Amniotic epithelial cell (primary cell): ENCODE results near the gene INPP5F.
"Not testable (repeated sequence)": the region's sequence is repeated elsewhere in the genome, so short reads cannot be mapped to it uniquely, and the experiment has no call there.

Experiments
- DNase-seq: peaks from one replicate; pipeline ENCODE4 v3.0.0-alpha.2; 2010; ENCODE audit warnings: low read depth

The INPP5F gene

DNA sequence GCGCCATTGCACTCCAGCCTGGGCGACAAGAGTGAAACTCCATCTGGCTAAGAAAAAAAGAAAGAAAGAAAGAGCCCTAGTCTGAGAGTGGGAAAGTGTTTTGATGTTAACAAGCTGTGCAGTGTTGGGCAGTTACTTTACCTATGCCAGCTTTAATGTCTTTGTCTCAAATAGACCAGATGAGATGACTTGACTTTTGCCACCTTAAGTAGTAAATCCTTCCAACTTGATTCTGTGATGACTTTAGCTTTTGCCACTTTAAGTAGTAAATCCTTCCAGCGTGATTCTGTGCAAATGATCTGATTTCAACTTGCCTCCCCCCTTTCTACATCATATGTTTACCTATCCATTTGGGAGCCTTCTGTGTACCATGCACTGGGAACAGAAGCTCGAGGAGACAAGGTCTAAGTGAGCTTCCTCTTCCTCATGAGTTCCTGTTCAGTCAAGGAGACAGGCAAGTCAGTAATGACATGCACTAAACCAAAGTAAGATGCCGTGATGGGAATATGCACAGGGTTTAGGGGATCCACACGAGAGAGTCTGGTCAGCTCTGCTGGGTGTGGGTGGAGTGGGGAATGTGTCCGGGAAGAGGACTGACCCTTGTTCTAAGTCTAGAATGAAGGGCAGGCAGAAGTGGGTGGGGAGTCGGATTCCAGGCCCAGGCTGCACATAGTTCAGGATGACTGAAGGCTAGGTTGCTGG lies 17.2 kb downstream of the INPP5F start:
- DNase-seq, result peak; percentile 34

DNA sequence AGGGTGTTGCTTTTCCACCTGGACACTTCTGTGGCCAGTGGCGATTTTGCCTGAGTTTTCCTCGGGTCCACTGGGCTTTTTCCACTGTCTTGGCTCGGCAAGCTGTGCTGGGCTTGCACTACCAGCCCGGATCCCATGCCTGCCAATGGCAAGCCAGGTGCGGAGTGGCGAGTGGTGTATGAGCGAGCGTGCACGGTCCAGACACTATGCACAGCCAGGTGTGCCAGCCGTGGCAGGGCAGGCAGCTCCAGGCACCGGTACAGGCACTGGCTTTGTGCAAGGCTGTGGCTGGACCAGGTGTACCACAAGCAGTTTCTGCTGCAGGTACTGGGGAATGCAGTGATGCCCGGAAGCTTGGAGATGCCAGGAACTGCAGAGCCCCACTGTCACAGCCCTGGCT lies 22.1 kb downstream of the INPP5F start:
- DNase-seq, result no peak

DNA sequence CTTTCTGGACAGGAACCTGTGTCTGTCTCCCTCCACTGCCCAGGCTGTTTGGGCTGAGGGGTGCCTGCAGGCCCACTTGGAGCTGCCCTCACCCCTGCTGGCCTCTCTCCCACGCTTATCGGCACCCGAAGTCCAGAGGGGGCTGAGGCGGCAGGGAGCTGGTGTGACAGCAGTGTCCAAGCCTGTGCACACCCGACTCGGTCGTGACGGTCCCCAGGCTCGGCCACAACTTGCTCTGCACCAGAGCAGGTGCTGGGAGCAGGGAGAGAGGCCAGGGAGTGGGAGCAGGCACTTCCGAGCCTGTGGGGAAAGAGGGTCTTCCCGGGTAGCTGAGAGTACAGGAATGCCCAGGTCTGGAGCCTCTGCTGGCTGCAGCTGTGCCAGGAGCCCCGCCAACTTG lies 23.0 kb downstream of the INPP5F start:
- DNase-seq, result no peak

DNA sequence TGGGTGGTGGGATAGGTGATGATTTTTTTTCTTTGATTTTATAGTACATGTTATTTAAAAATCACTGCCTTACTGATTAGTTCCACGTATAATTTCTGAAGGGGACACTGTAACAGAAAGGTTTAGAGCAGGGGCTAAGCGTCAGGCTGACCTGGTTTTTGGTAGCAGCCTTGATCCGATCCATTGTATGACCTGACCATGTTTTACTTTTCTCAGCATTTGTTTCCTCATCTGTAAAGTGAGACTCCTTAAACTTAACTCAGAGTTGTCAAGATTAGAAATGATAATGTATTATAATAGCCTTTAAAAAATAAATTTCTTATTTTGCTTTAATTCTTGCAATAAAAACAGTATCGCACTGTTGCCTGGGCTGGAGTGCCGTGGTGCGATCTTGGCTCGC lies 23.6 kb downstream of the INPP5F start:
- no peak for DNase-seq

DNA sequence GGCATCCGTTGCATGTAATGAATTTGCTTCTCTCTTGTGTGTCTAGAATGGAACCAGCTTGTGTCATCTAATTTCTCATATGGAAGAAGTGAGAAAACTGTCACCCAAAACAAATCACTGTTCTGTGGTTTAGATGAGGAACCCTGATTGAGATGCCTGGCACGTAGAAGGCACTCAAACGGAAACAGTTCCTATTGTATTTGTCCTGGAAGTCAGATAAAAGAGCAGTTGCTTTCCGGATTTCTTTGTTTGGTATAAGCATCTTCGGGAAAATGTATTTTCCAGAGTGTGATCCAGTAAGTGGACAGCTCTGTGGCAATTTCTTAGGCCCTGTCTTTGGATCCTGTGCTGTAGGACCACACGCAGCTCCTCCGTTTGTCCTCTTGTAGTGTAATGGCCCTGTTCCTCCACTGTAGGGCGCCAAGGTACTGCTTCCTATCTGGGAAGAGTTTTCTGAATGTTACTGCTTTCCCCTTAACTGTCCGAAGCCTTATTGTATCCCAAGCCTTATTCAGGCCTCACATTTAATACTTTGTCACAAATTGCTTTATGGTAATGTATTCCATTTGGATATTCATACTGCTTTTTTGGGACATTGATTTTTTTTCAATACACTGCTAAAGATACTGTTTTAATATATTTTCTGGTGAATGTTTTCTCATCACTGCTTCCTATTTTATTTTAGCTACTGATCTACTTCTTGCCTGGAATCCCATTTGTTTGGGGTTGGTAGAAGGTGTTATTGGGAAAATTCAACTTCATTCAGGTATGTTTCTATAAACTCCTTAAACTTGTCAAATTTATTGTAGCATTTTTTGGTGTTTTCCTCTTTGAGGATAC lies 24.8 kb downstream of the INPP5F start:
- DNase-seq, result peak; percentile 74

DNA sequence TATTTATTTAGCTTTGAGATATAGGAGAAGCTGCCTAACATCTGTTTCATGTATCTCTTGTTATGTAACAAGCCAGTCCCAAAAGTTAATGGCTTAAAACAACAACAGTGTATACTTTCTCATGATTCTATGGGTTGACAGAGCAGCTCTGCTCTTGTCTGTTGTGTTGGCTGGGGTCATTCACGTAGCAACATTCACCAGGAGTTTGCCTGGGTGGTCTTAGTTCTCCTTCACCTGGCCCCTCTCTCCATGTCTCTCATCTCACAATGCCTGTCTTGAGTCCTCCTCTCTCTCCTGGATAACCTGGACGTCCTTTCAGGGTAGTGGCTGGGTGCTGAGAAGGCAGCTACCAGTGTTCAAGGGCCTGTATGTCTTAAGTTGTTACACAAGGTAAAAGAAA lies 27.5 kb downstream of the INPP5F start:
- no peak for DNase-seq

DNA sequence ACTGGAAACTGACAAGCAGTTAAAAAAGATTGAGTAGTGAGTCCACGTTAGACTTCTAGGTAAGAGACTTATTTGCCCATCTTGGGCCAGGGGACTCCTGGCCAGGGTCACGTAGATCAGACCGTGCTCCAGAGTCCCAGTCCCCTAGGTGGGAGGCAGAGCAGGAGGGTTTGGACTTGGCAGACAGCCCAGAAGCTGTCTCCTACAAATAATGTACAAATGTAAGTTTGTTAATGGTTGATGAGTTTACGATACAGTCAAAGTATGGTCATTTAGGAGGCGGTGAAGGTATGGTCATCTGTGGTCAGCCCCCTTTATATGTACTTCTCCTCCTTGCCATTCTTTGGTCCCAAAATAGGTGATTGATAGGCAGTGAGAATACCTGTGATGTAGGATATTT lies 28.2 kb downstream of the INPP5F start:
- DNase-seq, result no peak

DNA sequence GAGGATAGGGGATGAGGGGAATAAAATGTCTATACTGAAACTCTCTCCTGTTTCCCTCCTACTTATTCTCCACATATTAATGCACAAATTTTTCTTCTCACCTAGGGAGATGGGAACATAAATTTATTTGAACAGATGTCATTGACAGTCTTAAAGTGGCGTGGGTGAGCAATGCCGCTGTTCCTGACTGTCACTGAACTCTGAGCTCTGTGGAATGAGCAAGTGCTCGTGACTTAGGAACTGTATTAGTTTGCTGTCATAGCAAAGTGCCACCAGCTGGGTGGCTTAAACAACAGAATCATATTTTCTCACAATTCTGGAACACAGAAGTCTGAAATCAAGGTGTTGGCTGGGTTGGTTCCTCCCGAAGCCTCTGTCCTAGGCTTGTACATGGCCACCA lies 29.1 kb downstream of the INPP5F start:
- no peak for DNase-seq

DNA sequence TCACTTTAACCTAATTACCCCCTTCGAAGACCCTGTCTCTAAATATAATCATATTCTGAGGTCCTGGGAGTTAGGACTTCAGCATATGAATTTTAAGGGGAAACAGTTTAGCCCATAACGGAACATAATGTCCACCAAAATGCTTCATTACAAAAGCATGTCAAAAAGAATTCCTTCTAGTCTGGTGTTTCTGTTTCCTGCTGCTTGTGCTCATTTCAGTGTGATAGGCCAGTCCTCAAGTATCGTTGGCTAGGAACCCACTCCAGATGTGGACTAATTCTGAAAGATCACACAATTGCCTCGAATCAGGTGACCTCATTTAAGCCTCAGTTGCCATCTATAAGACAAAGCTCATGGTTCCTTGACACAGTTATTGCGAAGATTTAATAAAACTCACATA lies 29.6 kb downstream of the INPP5F start:
- peak; percentile 16 for DNase-seq

DNA sequence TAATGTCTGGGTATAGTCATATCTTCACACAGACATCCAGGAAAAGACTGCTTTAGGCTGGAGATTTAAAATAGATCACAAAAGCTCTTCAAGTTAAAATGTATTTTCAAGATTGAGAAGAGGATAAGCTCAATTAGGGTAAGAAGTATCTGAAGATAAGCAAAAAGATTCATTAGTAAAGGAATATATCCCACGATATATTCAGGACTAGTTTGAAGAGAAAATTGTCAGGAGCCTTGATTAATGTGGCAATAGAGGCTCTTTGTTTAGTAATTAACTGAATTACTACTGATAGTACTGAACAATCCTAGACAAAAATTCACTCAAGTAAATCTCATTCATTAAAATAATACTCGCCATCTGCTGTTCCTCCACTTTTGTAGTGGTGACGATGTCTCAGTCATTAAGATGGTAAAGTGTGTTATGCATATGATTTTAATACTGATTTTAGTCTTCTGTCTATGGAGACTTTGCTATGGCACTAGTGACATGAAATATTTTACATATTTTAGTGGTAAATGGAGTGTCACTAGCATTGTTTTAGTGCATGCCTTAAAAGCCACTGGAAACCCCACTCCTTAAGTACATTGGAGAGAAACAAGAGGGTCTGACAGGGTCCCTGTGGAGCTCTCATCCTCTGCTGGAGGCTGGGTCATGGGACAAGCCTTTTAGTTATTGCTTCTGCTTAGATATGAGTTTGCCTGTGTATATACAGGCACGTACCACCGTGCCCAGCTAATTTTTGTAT lies 32.8 kb downstream of the INPP5F start:
- DNase-seq, result no peak

DNA sequence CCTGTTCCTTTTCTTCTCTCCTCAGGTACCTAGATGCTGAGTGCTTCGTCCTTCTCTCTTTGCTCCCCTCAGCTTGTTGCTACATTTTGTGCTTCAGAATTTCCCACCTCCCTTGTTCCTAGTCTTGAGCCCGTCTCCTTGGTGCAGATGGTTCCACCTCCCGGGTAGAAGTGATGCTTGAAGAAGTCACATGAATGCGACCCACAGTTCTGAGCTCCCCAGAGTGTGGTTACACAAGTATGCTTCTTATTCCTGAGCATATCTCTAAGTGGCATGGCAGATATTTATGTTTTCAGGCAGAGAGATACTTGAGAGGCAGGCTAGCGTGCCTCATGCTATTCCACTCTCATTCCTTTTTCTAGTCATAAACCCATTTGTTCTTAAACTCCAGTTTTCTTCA lies 34.0 kb downstream of the INPP5F start:
- DNase-seq, result peak; percentile 86

DNA sequence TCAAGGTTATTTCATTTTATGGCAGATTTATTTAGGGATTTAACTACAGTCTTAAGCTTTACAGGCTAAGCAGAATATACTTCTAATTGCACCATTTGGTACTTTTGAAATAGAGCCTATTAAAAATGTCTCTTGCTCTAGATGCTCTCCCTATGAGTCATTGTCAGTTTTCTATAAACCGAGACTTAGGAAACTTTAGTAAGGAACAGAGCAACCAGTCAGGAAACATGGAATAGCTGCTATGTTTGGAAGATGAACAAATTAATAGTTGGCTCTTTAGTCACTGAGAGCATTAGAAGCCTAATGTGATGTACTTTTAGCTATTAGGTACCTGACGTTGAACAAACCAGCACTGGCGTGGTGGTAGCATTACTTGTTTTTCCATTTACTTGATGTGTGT lies 35.3 kb downstream of the INPP5F start:
- DNase-seq, result peak; percentile 91

DNA sequence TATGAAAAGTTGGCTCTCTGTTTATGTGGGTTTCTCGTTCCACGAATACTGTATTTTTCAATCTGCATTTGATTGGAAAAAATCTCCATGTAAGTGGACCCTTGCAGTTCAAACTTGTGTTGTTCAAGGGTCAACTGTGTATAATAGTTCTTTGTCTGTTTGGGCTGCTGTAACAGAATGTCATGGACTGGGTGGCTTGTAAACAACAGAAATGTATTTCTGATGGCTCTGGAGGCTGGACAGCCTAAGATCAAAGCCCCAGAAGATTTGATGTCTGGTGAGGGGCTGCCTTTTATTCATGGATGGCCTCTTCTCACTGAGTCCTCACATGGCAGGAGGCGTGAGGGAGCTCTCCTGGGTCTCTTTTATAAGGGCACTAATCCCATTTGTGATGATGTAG lies 36.2 kb downstream of the INPP5F start:
- no peak for DNase-seq

DNA sequence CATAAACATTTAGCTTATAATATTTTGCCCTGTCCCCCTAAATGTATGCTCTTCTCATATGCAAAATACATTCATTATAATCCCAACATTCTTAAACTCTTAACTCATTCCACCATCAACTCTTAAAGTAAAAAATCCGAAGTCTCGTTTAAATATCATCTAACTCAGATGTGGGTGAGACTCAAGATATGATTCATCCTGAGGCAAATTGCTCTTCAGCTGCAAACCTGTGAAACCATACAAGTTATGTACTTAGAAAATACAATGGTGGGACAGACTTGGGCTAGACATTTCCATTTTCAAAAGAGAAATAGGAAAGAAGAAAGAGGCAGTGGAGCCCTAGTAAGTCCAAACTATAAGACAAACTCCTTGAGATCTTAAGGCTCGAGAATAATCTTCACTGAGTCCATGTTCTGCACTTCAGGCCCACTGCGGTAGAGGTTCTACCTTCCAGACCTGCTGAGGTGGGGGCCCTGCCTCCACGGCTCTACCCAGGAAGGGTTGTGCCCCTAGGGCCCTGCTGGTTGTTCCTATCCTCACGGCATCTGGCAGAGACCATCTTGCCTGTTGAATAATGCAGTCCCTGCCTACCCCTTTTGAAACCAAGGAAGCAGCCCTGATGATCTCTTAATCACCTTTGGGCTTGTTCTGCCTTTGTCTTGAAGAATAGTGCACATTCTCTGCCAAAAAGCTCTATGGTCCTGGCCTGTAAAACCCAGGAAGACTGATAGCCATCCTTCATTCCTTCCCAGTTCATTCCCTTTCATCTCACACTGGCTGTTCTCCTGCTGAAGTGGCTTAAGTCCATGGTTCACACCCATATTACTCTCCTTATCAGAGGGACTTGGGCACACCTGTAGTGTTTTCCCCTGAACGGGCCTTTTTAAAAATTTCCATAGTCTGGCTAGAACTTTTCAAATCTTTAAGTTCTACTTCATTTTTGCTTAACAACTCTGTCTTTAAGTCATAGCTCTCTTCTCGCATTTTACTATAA lies 37.3 kb downstream of the INPP5F start:
- peak; percentile 18 for DNase-seq

DNA sequence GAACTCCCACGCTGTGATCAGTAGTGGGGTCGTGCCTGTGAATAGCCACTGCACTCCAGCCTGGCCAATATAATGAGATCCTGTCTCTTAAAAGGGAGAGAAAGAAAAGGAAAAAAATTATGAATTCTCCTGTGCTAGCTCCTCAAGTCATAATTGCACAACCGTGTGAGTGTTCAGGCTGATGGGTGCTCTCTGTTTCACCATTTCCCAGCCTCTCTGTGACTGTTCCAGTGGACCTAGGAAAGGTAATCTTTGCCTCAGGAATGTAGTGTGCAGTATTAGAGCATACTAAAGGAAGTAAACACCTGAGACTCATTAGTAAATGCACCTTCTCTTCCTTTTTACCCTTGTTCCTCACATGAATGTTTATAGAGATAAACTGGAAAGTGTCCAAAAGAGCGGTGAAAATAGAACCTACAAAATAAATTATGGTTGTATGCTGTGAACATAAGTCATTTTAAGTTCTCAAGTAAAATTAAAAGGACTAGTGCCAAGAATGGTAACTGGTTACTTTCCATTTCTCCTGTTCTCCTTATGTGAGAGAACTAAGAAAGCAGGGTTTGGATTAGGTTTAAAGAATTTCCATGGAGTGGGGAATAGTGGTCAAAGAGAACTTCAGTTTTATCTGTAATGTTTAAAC lies 42.7 kb downstream of the INPP5F start:
- peak; percentile 76 for DNase-seq

DNA sequence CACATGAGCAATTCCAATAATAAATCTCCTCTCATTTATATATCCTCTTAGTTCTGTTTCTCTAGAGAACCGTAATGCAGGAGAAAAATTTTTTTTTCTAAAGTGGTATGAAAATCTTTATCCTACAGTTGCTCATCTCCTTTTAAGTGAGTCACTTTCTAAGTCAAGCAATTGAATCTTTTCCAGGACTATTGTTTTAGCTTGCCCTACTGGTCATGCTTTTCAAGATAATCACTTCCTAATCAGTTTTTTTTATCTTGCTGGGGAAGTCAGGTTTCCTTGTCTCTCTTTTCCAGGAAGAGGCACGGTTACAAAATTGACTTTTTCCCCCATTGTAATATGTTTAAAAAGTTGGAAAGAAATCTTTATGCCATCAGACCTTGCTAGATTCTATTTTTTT lies 44.0 kb downstream of the INPP5F start:
- peak; percentile 65 for DNase-seq

DNA sequence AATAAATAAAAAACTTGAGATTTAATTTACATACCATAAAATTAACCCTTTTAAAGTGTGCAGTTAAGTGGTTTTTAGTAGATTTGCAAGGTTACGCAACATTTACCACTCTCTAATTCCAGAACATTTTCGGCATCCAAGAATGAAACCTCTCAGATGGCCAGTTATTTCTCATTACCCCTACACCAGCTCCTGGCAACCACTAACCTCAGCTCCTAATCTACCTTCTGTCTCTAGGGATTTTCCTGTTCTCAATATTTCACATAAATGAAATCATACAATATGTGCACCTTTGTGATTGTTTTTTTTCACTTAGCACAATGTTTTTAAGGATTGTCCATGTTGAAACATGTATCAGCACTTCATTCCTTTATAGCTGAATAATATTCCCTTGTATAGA lies 45.1 kb downstream of the INPP5F start:
- peak; percentile 62 for DNase-seq

DNA sequence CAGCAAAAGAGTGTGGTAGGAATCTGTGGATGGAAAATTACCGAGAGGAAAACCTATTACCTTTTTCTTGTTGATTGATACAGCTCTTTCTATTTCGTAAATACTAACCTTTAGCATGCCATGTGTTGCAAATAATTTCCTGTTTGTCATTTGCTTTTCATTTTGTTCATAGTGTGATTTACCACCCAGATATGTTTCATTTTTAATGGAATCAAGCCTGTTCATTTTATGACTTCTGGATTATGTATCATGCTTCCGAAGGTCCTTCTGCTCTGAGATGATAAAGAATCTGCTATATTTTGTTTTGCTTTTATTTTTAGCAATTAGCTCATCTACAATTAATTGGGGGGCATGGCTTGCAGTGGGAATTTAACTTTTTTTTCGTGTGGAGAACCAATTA lies 46.5 kb downstream of the INPP5F start:
- no peak for DNase-seq

DNA sequence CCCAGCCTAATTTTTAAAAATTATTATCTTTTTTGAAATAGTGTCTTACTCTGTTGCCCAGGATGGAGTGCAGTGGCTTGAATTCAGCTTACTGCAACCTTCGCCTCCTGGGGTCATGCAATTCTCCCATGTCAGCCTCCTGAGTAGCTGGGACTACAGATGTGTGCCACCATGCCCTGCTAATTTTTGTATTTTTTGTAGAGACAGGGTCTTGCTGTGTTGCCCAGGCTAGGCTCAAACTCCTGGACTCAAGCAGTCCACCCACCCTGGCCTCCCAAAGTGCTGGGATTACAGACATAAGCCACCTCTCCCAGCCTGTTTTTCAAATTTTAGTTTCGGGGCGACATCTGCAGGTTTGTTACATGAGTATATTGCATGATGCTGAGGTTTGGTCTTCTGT lies 47.2 kb downstream of the INPP5F start:
- DNase-seq, result not testable (repeated sequence)

DNA sequence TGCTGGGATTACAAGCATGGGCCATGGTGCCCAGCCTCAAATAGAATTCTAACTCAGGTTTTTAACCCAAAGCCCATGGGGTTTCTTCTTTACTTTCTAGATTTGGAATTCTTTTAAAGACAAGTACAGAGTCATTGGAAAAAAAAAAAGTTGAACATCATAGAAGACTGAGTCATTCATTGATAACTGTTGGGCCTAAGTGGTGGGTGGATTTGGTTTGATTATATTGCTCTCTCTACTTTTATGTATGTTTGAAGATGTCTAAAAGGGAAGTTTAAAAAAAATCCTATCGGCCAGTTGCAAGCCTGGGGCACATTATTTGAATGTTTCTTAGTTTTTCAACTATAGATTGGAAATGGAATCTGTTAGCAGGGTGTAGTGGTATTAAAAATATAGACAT lies 49.7 kb downstream of the INPP5F start:
- no peak for DNase-seq

DNA sequence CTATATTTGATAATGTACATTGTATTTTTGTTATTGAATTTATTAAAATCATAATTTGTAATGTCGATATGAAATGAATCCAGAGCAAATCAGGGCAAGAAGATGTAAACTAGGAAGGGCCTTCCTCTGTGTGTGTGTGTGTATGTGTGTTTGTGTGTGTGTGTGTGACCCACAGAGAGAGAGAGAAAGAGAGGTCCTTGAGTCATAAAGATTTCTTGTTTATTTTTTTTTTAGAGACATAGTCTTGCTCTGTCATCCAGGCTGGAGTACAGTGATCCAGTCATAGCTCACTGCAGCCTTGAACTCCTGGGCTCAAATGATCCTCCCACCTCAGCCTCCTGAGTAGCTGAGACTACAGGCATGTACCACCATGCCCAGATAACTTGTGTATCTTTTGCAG lies 50.7 kb downstream of the INPP5F start:
- DNase-seq, result peak; percentile 30
